GM19324 (cell line): ENCODE data around the gene MECP2.

Experiments used
- ATAC-seq: cut with Tn5 transposase; IDR thresholded peaks from one replicate; pipeline ENCODE4 v1.9.1; 2021; ENCODE audit warnings: mild to moderate bottlenecking, moderate library complexity; ENCODE audit not compliant: unreplicated experiment, low FRiP score

The MECP2 gene

GRCh38 chrX:154019633-154020528, 77.6 kb downstream of the MECP2 start, which contains the start of gene IRAK1:
Gene IRAK1 (minus strand): TSS chrX:154019902. CDS start chrX:154019812, 90 bp downstream.
- peak; percentile 63 for ATAC-seq

DNA sequence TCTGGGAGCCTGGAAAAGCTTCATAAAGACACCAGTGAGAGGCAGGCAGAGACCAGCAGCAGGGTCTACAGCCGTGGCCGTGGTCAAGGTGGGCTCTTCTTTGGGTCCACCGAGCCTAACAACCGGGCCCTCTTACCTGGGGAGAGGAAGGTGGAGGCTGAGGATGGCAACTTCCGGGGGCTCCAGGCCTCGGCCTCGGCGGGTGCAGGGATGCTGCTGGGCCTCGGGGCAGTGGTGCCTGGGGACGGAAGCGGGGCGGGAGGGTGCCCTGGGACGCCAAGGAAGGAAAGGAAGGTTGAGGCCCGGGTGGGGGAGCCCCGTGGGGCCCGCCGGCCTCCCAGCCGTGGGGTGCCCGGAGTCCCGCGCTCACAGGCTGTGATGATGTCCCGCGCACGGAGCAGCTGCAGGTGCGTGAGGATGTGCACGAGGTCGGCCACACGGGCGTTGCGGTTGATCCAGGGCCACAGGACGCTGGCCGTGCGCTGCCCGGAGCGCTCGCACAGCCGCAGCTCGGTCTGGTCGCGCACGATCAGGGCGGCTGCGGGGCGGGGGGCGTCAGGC, 78.4 kb downstream of the MECP2 start:
- no peak for ATAC-seq

GRCh38 chrX:154018518-154019060, 78.9 kb downstream of the MECP2 start:
- ATAC-seq: no peak

DNA sequence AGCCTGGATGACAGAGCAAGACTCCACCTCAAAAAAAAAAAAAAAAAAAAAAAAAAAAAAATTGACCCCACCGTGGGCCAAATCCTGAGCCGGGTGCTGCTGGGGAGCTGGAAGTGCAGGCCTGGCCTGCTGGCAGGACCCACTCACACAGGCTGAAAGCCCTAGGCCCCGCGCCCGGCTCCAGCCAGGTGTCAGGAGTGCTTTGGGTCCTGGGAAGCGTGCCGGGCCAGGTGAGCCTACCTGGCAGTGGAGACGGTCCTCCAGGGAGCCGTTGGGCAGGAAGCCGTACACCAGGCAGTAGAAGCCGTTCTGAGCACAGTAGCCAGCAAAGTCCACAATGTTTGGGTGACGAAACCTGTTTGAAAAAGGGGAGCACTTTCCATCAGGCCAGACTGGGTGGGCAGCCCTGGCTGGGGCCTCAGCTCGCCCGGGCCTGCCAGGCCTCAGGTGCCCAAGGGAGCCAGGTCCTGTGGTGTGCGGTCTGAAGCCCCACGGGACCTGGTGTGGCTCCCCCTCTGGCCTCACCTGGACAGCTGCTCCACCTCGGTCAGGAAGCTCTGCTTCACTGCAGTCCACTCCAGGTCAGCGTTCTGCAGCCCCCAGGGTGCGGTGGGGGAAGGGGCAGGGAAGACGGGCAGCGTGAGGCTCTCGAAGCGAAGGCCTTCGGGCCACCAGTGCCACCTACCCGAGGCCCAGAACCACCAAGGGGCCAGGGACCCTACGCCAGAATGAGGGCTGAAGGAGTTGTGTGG, 79.6 kb downstream of the MECP2 start:
- no peak for ATAC-seq

DNA sequence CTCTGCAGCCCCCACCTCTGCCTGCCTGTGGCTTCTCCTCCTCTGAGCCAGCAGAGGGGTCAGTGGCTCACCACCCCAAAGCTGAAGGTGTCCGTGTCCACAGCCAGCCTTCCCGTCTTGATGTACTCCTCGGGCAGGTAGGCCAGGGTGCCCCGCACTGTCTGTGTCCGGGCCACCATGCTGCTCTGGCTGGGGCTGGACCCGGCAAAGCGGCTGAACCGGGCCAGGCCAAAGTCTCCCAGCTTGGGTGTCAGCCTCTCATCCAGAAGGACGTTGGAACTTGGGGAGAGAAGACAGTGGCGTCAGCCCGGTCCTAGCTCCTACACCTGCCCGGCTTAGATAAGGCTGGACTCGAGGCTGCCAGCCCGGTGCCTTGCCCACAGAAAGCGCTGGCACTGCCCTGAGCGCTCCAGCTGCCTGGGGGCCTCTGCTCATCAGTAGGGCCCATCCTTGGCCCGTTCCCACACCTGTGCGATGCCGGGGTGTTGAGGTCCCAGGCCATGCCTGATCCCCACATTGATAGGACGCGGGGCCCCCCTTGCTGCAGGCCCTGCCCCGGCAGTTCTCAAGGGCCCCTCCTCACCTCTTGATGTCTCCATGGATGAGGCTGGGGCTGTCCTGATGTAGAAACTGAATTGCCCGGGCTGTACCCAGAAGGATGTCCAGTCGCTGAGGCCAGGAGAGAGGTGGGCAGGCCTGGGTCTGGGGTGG, 81.0 kb downstream of the MECP2 start:
- no peak for ATAC-seq

- ATAC-seq: no peak
Observed at GRCh38 chrX:154015581-154016264, 81.8 kb downstream of the MECP2 start.

DNA sequence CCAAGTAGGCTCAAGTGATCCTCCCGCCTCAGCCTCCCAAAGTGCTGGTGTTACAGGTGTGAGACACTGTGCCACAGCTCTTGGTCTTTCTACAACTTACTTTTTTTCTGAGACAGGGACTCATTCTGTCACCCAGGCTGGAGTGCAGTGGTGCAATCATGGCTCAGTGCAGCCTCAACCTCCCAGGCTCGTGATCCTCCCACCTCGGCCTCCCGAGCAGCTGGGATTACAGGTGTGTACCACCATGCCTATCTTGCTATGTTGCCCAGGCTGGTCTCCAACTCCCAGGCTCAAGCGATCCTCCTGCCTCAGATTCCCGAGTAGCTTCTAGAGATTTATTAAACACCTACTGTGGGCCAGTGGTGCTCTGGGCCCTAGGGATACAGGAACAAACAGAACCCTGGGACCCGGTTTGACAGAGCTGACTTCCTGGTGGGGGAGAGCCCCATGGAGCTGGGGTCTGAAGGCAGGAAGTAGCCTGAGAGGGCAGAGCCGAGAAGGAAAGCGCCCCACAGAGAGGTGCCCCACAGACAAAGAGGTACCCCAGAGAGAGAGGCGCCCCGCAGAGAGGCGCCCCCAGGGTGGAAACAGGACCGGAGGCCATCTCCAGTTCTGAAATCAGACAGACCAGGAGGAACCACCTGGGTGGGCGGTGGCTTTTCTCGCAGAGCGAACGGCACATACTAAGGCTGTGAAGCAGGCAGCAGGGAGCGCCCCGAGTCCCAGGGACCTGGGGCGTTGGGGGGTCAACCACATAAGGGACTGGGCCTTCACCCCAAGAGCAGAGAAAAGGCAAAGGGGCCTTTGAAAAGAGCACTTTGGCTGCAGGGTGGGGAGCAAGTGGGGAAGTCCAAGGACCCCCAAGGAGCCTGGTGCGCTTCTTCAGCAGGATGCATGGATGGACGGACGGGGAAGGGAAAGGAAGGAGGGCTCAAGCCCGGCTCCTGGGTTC, 82.8 kb downstream of the MECP2 start:
- no peak for ATAC-seq

GRCh38 chrX:154013614-154014360, 83.7 kb downstream of the MECP2 start:
- no peak for ATAC-seq

- no peak for ATAC-seq
Observed at GRCh38 chrX:154013001-154013421, 84.5 kb downstream of the MECP2 start.

- no peak for ATAC-seq
Observed at GRCh38 chrX:154012336-154012991, 85.1 kb downstream of the MECP2 start.

- ATAC-seq: no peak
Observed at GRCh38 chrX:154011376-154012335, 85.9 kb downstream of the MECP2 start.

DNA sequence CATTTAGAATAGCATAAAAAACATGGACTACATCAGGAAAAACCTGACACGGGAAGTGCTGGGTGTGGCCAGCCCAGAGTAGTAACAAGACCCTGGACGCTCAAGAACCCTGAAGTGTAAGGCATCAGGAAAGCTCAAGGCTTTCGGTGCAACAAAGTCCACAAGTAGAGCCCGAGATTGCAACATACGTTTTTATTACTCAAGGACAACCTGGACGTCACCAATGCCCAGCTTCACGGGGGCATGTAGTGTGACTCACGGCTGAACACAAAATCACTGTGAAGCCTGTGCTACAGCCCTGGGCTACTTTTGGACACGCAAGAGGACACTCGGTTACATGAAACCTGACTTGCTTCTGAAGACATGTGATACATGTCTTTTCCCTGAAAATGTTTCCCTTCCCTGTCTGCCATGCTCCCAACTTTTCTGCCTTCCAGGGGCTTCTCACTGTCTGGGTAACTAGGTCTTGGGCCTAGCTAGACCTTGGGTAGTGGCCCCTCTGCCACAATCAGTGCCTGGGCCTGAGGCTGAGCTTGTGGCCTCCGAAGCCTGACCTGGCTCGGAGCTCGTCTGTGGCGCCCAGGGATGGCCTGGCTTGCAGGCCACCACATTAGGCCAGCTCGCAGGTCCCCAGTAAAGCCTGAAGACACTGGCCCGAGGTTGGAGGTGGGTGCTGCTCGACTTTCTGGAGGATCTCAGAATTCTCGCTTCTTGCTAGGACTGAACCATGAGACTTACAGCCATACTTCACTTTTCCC, 87.0 kb downstream of the MECP2 start:
- no peak for ATAC-seq

- ATAC-seq: no peak
Observed at GRCh38 chrX:154008521-154008920, 89.0 kb downstream of the MECP2 start.

DNA sequence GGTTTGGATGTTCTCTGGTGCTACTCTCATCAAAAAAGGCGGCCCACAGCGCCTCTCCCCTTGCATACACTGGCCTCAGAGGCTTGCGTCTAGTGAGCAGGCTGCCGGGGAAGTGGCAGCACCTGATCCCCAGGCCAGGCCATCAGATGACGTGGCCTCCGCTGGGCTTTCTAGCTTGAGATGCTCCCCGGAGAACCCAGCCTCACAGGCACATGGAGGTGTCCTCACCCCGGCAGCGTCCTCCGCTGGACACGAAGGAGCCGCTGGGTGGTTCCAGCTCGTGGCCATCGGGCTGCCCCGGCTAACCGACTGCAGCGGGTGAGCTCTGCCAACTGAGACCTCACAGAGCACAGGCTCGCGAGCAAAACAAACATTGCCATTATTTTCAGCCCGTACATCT, 90.6 kb downstream of the MECP2 start:
- no peak for ATAC-seq

GRCh38 chrX:154004315-154004714, 93.2 kb downstream of the MECP2 start:
- ATAC-seq: no peak
